Peyer's patch (tissue), 4 donors: ENCODE measurements around the gene ITGA3. TPM values are rescaled to one million over a fixed set of nuclear protein-coding genes. Genes with fewer than 3 reads are reported as not detected.

Experiments used
- DNase-seq, 3 donors: peaks; one replicate each; pipeline ENCODE4 v3.0.0-alpha.2; 2017 to 2019
- H3K27ac ChIP-seq, 4 donors: fragments of 200-600 bp; sonication (generic); one replicate each; pipeline ENCODE4 v1.5.1; 2016 to 2019
- H3K27me3 ChIP-seq, 2 donors: fragments of 200-600 bp; sonication (generic); one replicate each; pipeline ENCODE4 v1.5.1; 2019
- H3K36me3 ChIP-seq, 3 donors: fragments of 200-600 bp; sonication (generic); one replicate each; pipeline ENCODE4 v1.5.1; 2016 to 2019
- H3K4me1 ChIP-seq, 4 donors: fragments of 200-600 bp; sonication (generic); one replicate each; pipeline ENCODE4 v1.5.1; 2016 to 2019
- H3K4me3 ChIP-seq, 4 donors: fragments of 200-600 bp; sonication (generic); 1 replicate in 3 of 4; 2 replicates in 1 of 4; pipeline ENCODE4 v1.5.1; 2016 to 2019; ENCODE audit warnings: mild to moderate bottlenecking in 1 of 4
- H3K9me3 ChIP-seq, 4 donors: fragments of 200-600 bp; sonication (generic); one replicate each; pipeline ENCODE4 v1.5.1; 2016 to 2019; ENCODE audit warnings: mild to moderate bottlenecking in 1 of 4
- CTCF ChIP-seq, 6 experiments: fragments of 450-650 bp in 4 of 6; fragments of 200-600 bp in 2 of 6; sonication (generic) in 1 of 6; IDR thresholded peaks; one replicate each; pipeline ENCODE4 v1.5.1; 2017 to 2019; ENCODE audit warnings: antibody characterized with exemption in 6 of 6, mild to moderate bottlenecking in 3 of 6, moderate library complexity in 1 of 6
- POLR2A ChIP-seq, 2 donors: fragments of 450-650 bp; IDR thresholded peaks; one replicate each; pipeline ENCODE4 v1.5.1; 2017; ENCODE audit warnings: antibody characterized with exemption in 2 of 2, mild to moderate bottlenecking in 2 of 2, moderate library complexity in 2 of 2
- total RNA-seq, 4 donors: library from RNA; depleted of rRNA; stranded (reverse); fragments of >200 nt; gene quantifications; one replicate each; pipeline ENCODE4 v1.1.0, GENCODE V29; 2016

The ITGA3 gene
- total RNA-seq, 4 donors from 2014 or later = 71.0 to 285 (median 247) TPM

GRCh38 chr17:50134206-50135110 lies 78.5 kb downstream of the ITGA3 start:
- H3K27me3 ChIP-seq = peaks cover 0 to 5% of the 10 kb centered on the region in 2 donors
- no peak overlapping the region for H3K27ac ChIP-seq
- H3K9me3 ChIP-seq = no peaks in the 10 kb centered on the region
- DNase-seq = no peak
- TF ChIP-seq POLR2A (IDR thresholded peaks at IDR 0.05) = no peak
- H3K4me1 ChIP-seq = peaks cover 0 to 23% (median 8%) of the 10 kb centered on the region in 4 donors
- no peak overlapping the region for H3K4me3 ChIP-seq
- H3K36me3 ChIP-seq = peaks cover 0 to 52% (median 5%) of the 10 kb centered on the region in 3 donors

- peaks cover 0 to 60% (median 5%) of the 10 kb centered on the region in 3 donors for H3K36me3 ChIP-seq
- TF ChIP-seq CTCF (IDR thresholded peaks at IDR 0.05) = no peak
- no peak for TF ChIP-seq POLR2A (IDR thresholded peaks at IDR 0.05)
Observed at GRCh38 chr17:50135316-50136095, 79.6 kb downstream of the ITGA3 start.

GRCh38 chr17:50136096-50136687 lies 80.3 kb downstream of the ITGA3 start:
- H3K27me3 ChIP-seq = no peaks in the 10 kb centered on the region
- peaks cover 0 to 67% (median 5%) of the 10 kb centered on the region in 3 donors for H3K36me3 ChIP-seq
- no peak overlapping the region for H3K27ac ChIP-seq
- H3K4me1 ChIP-seq = peaks cover 0 to 25% (median 6%) of the 10 kb centered on the region in 4 donors
- H3K9me3 ChIP-seq = no peaks in the 10 kb centered on the region
- TF ChIP-seq CTCF (IDR thresholded peaks at IDR 0.05) (no peak), POLR2A (IDR thresholded peaks at IDR 0.05) (no peak)
- no peak overlapping the region for H3K4me3 ChIP-seq
- DNase-seq = no peak

More at GRCh38 chr17:50135316-50136095, 79.6 kb downstream of the ITGA3 start:
- Histone ChIP-seq H3K9me3 (no peaks in the 10 kb centered on the region), H3K27me3 (no peaks in the 10 kb centered on the region), H3K4me1 (peaks cover 0 to 18% (median 4%) of the 10 kb centered on the region in 4 donors), H3K4me3 (no peak overlapping the region), H3K27ac (no peak overlapping the region)
- DNase-seq = no peak

GRCh38 chr17:50137042-50137441 lies 81.1 kb downstream of the ITGA3 start:
- TF ChIP-seq CTCF (IDR thresholded peaks at IDR 0.05) = no peak
- no peak for TF ChIP-seq POLR2A (IDR thresholded peaks at IDR 0.05)
- no peaks in the 10 kb centered on the region for H3K27me3 ChIP-seq
- no peak for DNase-seq
- no peaks in the 10 kb centered on the region for H3K9me3 ChIP-seq
- peaks cover 0 to 74% (median 5%) of the 10 kb centered on the region in 3 donors for H3K36me3 ChIP-seq
- peaks cover 0 to 25% (median 8%) of the 10 kb centered on the region in 4 donors for H3K4me1 ChIP-seq
- no peak overlapping the region for H3K4me3 ChIP-seq
- no peak overlapping the region for H3K27ac ChIP-seq

GRCh38 chr17:50139185-50139783 lies 83.4 kb downstream of the ITGA3 start:
- peaks cover 0 to 33% (median 8%) of the 10 kb centered on the region in 4 donors for H3K4me1 ChIP-seq
- H3K36me3 ChIP-seq = peaks cover 0 to 95% (median 5%) of the 10 kb centered on the region in 3 donors
- DNase-seq = no peak
- TF ChIP-seq POLR2A (IDR thresholded peaks at IDR 0.05) = no peak
- H3K9me3 ChIP-seq = no peaks in the 10 kb centered on the region
- no peak overlapping the region for H3K4me3 ChIP-seq
- no peaks in the 10 kb centered on the region for H3K27me3 ChIP-seq
- H3K27ac ChIP-seq = no peak overlapping the region

Other genes starting within 250 kb of the ITGA3 start
- gene TAC4, start 208.0 kb upstream of the ITGA3 start, total RNA-seq = not detected
- gene DLX4, start 86.9 kb upstream of the ITGA3 start, total RNA-seq = not detected
- not detected for gene DLX3, start 60.9 kb upstream of the ITGA3 start, total RNA-seq
- 100 to 1,000 TPM in 3 of 4 donors, 10 to 100 TPM in 1; 23.1 to 283 (median 164) TPM for gene PDK2, start 39.2 kb downstream of the ITGA3 start, total RNA-seq
- 1 to 10 TPM in 2 of 4 donors, under 1 TPM in 2; 0.53 to 2.5 (median 1.0) TPM for gene SAMD14, start 74.0 kb downstream of the ITGA3 start, total RNA-seq
- 10 to 100 TPM; 18.0 to 40.4 (median 32.9) TPM for gene PPP1R9B, start 94.6 kb downstream of the ITGA3 start, total RNA-seq
- 1 to 10 TPM in 3 of 4 donors, not detected in 1; 2.9 to 3.5 (median 3.5) TPM for gene SGCA, start 109.9 kb downstream of the ITGA3 start, total RNA-seq
- gene COL1A1, start 145.5 kb downstream of the ITGA3 start, total RNA-seq = 100 to 1,000 TPM in 1 of 4 donors, 10 to 100 TPM in 3; 11.3 to 287 (median 31.9) TPM
- gene TMEM92, start 218.4 kb downstream of the ITGA3 start, total RNA-seq = 10 to 100 TPM in 3 of 4 donors, under 1 TPM in 1; 0.83 to 86.0 (median 50.6) TPM